ENCODE results near the gene ADGRV1.
"Not testable (repeated sequence)": the region's sequence is repeated elsewhere in the genome, so short reads cannot be mapped to it uniquely, and the experiment has no call there.

Gene ADGRV1

GRCh38 chr5:90843443-90843842, 284.8 kb downstream of the ADGRV1 start:
- no peak for DNase-seq

GRCh38 chr5:90844931-90845330, 286.3 kb downstream of the ADGRV1 start:
- DNase-seq = no peak

GRCh38 chr5:90845723-90846554, 287.3 kb downstream of the ADGRV1 start:
- no peak for DNase-seq

- DNase-seq = not testable (repeated sequence)
Observed at GRCh38 chr5:90847606-90848005, 289.0 kb downstream of the ADGRV1 start.

- DNase-seq = no peak
Observed at GRCh38 chr5:90849939-90850338, 291.3 kb downstream of the ADGRV1 start.

- no peak for DNase-seq
Observed at GRCh38 chr5:90852531-90852930, 293.9 kb downstream of the ADGRV1 start.

GRCh38 chr5:90853750-90854149, 295.2 kb downstream of the ADGRV1 start:
- no peak for DNase-seq

GRCh38 chr5:90854169-90854568, 295.6 kb downstream of the ADGRV1 start:
- no peak for DNase-seq

- DNase-seq = no peak
Observed at GRCh38 chr5:90855296-90856010, 296.9 kb downstream of the ADGRV1 start.

GRCh38 chr5:90861843-90862586, 303.4 kb downstream of the ADGRV1 start:
- no peak for DNase-seq

- no peak for DNase-seq
Observed at GRCh38 chr5:90865180-90865579, 306.6 kb downstream of the ADGRV1 start.

- peak; percentile 28 for DNase-seq
Observed at GRCh38 chr5:90866333-90866732, 307.7 kb downstream of the ADGRV1 start.

GRCh38 chr5:90866915-90867731, 308.5 kb downstream of the ADGRV1 start:
- no peak for DNase-seq

GRCh38 chr5:90868799-90869198, 310.2 kb downstream of the ADGRV1 start:
- DNase-seq = no peak

GRCh38 chr5:90871391-90871991, 312.9 kb downstream of the ADGRV1 start:
- DNase-seq = no peak

- DNase-seq = no peak
Observed at GRCh38 chr5:90873033-90873517, 314.5 kb downstream of the ADGRV1 start.

GRCh38 chr5:90874066-90874465, 315.5 kb downstream of the ADGRV1 start:
- no peak for DNase-seq

- DNase-seq = no peak
Observed at GRCh38 chr5:90875456-90875855, 316.9 kb downstream of the ADGRV1 start.

- DNase-seq = no peak
Observed at GRCh38 chr5:90876366-90876765, 317.8 kb downstream of the ADGRV1 start.

GRCh38 chr5:90877049-90877448, 318.5 kb downstream of the ADGRV1 start:
- no peak for DNase-seq

- DNase-seq = no peak
Observed at GRCh38 chr5:90878081-90878480, 319.5 kb downstream of the ADGRV1 start.
